AG20443 (cell line): ENCODE measurements around the gene ORC6.

Source experiments
- DNase-seq: peaks from one replicate; pipeline ENCODE4 v3.0.0; 2012; ENCODE audit warnings: low spot score, mixed read lengths

Gene ORC6

DNA sequence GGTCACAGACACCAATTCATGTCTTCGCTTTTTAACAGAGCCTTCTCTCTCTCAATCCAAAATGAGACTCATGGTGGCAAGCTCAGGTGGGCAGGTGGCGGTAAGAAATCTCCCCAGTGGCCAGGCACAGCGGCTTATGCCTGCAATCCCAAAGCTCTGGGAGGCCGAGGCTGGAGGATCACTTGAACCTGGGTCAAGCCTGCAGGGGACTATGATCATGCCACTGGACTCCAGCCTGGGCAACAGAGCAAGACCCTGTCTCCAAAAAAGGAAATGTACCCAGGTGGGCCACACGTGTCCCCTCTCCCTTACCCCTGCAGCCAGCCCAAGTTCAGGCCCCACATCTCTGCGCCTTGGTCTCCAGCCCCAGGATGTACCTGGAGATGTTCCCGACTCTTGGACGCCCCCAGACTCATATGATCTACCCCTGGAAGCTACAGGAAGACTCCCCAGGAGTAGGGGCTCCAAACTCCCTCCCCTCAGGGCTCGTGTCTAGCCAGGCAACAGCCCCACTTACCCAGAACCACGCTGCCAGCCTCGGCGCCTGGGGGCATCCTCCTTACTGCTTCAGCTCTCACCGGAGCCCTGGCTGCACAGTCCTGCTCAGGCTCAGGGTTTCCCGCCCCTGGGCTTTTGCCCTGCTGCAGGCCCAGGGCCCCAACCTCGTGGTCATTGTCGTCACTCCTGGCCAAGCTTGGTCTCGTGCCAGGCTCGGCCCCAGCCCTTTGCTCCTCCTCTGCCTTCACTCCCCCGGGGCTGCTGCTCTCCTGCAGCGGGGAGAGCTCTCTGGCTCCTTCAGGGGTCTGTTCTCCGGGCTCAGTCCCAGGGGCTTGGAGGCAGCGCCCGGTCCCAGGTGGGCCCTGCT lies 42.5 kb downstream of the ORC6 start:
- peak; percentile 14 for DNase-seq

DNA sequence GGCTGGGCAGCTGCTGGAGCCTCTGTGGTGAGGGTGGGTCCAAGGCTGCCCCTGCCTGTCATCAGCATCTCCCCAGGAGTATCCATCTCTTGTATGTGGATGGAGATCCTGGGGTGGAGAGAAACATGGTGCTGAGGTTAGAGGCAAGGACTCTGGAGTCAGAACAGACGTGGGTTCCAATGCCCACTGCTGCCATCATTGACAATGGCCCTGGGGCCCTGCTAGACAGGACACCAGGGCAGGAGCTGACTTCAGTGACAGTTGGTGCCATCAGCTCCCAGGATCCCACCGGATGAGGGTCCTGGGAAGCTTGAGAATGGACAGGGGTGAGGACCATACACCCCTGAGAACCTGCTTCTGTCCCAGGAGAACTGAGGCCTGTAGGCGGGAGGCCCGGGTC lies 43.1 kb downstream of the ORC6 start:
- peak; percentile 6 for DNase-seq

DNA sequence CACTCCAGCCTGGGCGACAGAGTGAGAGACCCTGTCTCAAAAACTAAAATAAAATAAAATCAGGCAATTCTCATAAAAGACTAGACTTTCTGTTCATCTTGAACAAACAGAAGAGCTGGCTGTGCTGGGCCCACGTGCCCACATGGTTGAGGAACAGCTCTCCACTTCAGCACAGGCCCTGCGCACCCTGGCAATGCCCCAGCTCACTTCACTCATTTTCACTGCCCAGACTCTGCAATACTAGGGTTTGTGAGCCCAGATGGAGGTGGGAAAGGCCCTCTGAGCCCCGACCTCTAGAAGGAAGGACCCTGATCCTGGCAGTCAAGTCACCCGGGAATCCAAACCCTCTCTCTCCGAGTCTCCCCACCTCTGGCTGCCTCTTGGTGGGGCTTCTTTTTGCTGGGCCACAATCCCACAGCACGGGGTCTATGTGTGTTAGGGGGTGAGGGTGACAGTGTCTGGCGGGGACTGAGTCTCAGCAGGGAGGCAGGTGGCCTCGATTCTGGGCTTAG lies 43.9 kb downstream of the ORC6 start:
- no peak for DNase-seq

DNA sequence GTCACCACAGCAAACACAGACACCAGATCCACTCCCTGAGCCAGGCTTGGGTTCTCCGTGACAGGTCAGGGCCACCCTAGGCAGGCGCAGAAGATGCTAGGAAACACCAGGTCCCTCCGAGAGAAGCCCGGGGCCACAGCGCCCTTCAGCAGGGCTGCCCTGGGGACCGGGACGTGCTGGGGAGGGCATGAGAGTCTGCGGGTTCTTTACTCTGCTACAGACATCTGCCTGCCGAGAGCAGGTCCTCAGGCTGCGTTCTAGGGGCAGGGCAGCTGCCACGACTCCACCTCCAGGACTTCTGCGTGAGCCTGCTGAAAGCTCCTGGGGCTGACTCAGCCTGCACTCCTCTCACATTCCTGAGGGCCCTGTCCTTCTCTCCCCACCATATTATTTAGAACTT lies 47.2 kb downstream of the ORC6 start:
- peak; percentile 58 for DNase-seq

DNA sequence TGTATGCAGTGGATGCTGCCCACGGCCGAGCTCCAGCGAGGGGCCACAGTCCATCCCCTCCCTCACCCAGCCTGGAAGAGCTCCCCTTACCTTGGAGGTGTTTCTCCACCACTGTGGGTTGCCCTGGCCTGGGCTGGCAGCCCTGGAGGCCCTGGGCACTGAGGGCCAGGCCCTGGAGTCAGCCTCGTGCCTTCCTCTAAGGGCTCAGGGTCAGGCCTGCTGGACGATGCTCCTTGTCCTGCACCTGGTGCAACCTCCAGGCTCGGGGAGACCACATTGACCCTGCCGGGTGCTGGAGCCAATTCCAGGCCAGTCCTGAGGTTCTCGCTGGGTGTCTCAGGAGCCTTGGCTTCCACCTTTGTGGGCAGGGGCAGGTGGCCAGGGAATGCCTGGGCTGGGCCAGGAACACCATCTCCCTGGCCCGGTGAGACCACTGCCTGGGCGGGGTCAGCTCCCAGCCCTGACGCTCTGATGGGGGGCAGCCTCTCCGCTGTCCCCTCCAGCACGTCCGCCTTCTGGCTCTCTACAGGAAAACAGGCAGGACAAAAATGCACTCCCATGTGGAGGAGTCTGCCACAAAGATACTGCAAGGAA lies 48.3 kb downstream of the ORC6 start:
- no peak for DNase-seq

DNA sequence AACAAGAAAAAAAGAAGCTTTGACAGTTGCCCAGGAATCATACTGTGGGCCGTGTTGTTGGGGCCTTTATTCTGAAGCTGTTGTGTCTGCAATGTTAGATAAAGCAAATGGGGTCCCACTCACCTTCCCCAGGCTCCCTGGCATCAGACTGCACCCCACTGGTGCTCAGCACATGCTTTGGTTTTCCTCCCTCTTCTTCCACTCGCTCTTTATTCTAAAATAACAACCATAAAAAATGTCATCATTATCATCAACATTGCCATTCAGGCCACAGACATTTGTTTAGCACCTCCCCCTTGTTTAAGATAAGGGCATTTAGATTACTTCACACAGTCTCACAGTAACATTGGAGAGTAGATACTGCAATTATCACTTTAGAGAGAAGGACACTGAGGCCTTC lies 50.5 kb downstream of the ORC6 start:
- no peak for DNase-seq

DNA sequence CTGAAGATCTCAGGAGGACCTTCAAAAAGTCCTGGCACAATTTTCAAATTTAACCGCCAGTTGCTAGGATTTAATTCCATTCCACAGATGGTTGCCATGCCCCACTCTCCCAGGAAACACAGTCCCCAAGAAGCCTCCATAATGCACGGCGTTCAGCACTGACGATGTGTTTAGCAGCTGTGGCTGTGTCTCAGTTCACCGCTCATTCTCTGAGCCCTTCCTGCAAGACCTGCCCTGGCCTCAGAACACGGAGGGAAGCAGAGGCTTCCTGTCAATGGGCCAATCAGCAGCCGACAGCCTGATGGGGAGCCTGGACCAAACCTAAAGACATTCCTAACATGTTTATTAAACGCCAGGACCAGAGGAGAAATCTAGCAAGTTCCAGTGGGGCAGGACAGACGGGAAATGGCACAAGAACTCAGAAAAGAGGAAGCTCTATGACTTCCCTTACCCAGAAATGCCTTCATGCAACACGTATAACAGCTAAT lies 53.8 kb downstream of the ORC6 start:
- peak; percentile 60 for DNase-seq

DNA sequence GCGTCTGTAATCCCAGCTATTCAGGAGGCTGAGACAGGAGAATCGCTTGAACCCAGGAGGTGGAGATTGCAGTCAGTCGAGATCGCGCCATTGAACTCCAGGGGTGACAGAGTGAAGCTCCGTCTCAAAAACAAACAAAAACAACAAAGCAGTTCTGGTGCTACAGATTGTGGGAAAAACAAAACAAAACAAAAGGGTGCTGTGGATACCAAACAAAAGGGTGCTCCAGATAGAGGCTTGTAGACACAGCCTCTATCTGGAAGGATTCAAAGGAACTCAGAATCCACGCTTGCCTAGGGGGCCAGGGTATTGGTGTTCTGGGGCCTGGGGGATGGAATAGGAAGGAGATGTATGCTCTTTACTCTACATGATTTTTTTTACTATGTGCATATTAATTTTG lies 56.2 kb downstream of the ORC6 start:
- no peak for DNase-seq

DNA sequence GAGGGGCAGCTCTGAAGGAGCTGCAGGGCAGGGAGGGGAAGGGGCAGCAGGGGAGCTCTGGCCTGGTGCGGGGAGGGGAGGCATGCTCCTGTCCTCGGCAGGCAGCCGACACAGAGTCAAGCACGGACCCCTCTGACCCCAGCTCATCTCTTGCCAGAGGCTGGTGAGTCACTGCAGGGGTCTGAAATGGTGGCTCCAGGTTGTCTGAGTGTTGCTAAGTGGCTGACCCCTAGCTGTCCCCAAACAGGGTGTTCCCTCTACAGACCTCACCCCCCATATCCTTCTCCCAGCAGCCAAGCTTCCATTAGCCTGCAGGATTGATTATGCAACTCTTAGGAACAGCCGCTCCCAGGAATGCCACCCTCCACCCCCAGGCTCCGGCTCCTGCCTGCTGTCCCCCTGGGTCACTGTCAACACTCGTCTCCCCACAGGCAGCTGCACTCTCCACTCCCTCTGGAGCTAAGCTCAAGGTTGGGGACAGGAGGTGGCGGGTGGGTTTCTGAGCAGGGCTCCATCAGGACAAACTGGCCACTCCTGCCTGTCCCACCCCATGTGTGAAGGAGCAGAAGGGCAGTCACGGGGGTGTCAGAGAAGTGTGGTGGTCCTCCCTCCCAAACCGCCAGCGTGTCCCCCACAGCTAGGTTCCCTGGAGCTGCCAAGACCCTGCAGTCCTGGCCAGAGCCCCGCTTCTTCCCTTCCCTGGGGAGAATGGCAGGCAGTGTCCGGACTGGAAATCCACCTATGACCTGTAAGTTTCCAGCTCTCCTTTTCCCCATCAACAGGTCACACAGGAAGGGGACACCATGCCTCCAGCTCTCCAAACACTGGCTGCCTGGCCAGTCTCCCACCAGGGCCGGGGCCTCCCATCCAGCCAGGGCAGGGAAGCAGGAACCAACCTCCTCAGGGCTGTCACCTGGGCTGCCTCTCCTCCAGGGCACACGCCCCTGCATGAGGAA lies 57.6 kb downstream of the ORC6 start:
- DNase-seq = peak; percentile 17
